Vagina (tissue), 2 donors: ENCODE measurements around the gene CENPS. TPM values are rescaled to one million over a fixed set of nuclear protein-coding genes. Genes with fewer than 3 reads are reported as not detected.
"Not testable (repeated sequence)": the region's sequence is repeated elsewhere in the genome, so short reads cannot be mapped to it uniquely, and the experiment has no call there.

Source experiments
- DNase-seq, 2 donors: peaks; one replicate each; pipeline ENCODE4 v3.0.0-alpha.2; 2017; ENCODE audit errors: extremely low spot score in 2 of 2
- H3K27ac ChIP-seq: fragments of 200-600 bp; sonication (generic); one replicate; pipeline ENCODE4 v1.5.1; 2019
- H3K27me3 ChIP-seq: fragments of 200-600 bp; sonication (generic); one replicate; pipeline ENCODE4 v1.5.1; 2019
- H3K36me3 ChIP-seq, 2 donors: fragments of 200-600 bp; sonication (generic); one replicate each; pipeline ENCODE4 v1.5.1; 2017 to 2019
- H3K4me1 ChIP-seq: fragments of 200-600 bp; sonication (generic); one replicate; pipeline ENCODE4 v1.5.1; 2019
- H3K4me3 ChIP-seq, 2 donors: fragments of 200-600 bp; sonication (generic); 1 replicate in 1 of 2; 2 replicates in 1 of 2; pipeline ENCODE4 v1.5.1; 2016 to 2019
- H3K9me3 ChIP-seq: fragments of 200-600 bp; sonication (generic); one replicate; pipeline ENCODE4 v1.5.1; 2019
- POLR2A ChIP-seq, 2 donors: fragments of 450-650 bp; IDR thresholded peaks; one replicate each; pipeline ENCODE4 v1.6.1; 2017; ENCODE audit warnings: antibody characterized with exemption in 2 of 2, mild to moderate bottlenecking in 2 of 2, moderate library complexity in 2 of 2
- POLR2AphosphoS5 ChIP-seq, 2 donors: sonication (generic); formaldehyde crosslinking; IDR thresholded peaks; one replicate each; pipeline ENCODE4 v1.9.0; 2017; ENCODE audit warnings: antibody characterized with exemption in 2 of 2, mild to moderate bottlenecking in 2 of 2, low read depth in 1 of 2; ENCODE audit not compliant: insufficient read depth in 1 of 2
- intact Hi-C: fragments of 100-400 bp; cut with DNase I; formaldehyde crosslinking; loops from one replicate; pipeline ENCODE4 v1.15.1; 2023
- total RNA-seq: library from RNA; depleted of rRNA; stranded (reverse); fragments of >200 nt; gene quantifications from one replicate; pipeline ENCODE4 v1.2.3, GENCODE V29; 2016
- TF ChIP-seq, protein P1 (sequence below), 3 experiments: fragments of 450-650 bp in 2 of 3; fragments of 200-600 bp in 1 of 3; sonication (generic) in 1 of 3; IDR thresholded peaks; one replicate each; pipeline ENCODE4 v1.5.1; 2017 to 2019; ENCODE audit warnings: antibody characterized with exemption in 3 of 3, mild to moderate bottlenecking in 2 of 3, moderate library complexity in 2 of 3

CENPS gene
- total RNA-seq, 1 donor from 2014 or later = 1.2 TPM

DNA sequence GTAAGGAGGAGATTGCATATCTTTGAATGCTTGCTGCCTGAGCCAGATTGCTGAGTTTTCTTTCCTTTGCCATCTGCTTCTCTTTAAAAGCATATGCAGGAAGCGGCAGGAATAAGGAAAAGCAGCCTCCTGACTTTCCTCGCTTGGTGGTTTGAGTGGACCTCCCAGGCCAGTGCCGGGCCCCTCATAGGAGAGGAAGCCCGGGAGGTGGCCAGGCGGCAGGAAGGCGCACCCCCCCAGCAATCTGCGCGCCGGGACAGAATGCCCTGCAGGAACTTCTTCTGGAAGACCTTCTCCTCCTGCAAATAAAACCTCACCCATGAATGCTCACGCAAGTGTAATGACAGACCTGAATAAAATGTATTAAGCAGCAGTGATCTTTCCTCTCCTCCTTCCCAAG is 21.1 kb downstream of the CENPS start:
- DNase-seq = no peak
- H3K4me3 ChIP-seq = no peak overlapping the region
- intact Hi-C loops = no loop called here

DNA sequence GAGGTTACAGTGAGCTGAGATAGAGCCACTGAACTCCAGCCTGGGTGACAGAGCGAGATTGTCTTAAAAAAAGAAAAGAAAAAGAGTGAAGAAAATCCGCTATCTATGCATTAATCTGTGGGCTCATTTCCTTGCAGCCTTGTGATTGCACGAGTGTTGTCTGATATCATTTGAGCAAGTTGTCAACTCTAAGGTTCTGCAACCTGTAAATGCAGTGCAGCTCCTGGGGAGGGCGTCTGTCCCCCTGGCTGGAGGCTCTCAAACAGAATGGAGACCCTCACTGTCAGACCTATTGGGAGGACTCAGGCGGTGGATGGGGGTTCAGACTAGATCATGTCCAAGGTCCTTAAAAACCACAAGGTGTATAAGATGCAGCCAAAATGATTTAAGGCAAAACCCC is 25.8 kb downstream of the CENPS start:
- no peak overlapping the region for H3K4me3 ChIP-seq
- no peak overlapping the region for H3K27ac ChIP-seq
- H3K9me3 ChIP-seq = no peaks in the 10 kb centered on the region
- H3K36me3 ChIP-seq = peaks cover 0 to under 1% of the 10 kb centered on the region in 2 donors
- peaks cover 14% of the 10 kb centered on the region for H3K4me1 ChIP-seq
- intact Hi-C loops = no loop called here
- no peak for TF ChIP-seq POLR2AphosphoS5 (IDR thresholded peaks at IDR 0.05; ENCODE audit: insufficient read depth in 1 of 2, low read depth in 1 of 2)
- TF ChIP-seq, protein P1, sequence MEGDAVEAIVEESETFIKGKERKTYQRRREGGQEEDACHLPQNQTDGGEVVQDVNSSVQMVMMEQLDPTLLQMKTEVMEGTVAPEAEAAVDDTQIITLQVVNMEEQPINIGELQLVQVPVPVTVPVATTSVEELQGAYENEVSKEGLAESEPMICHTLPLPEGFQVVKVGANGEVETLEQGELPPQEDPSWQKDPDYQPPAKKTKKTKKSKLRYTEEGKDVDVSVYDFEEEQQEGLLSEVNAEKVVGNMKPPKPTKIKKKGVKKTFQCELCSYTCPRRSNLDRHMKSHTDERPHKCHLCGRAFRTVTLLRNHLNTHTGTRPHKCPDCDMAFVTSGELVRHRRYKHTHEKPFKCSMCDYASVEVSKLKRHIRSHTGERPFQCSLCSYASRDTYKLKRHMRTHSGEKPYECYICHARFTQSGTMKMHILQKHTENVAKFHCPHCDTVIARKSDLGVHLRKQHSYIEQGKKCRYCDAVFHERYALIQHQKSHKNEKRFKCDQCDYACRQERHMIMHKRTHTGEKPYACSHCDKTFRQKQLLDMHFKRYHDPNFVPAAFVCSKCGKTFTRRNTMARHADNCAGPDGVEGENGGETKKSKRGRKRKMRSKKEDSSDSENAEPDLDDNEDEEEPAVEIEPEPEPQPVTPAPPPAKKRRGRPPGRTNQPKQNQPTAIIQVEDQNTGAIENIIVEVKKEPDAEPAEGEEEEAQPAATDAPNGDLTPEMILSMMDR (IDR thresholded peaks at IDR 0.05) = no peak
- TF ChIP-seq POLR2A (IDR thresholded peaks at IDR 0.05) = no peak
- DNase-seq = no peak
- H3K27me3 ChIP-seq = no peaks in the 10 kb centered on the region

More for the DNA sequence above, 21.1 kb downstream of the CENPS start:
- Histone ChIP-seq H3K4me1 (peaks cover 9% of the 10 kb centered on the region), H3K9me3 (no peaks in the 10 kb centered on the region), H3K27me3 (no peaks in the 10 kb centered on the region), H3K27ac (no peak overlapping the region), H3K36me3 (no peaks in the 10 kb centered on the region)
- TF ChIP-seq POLR2A (IDR thresholded peaks at IDR 0.05) = no peak
- TF ChIP-seq, protein P1 (IDR thresholded peaks at IDR 0.05) = no peak
- TF ChIP-seq POLR2AphosphoS5 (IDR thresholded peaks at IDR 0.05; ENCODE audit: insufficient read depth in 1 of 2, low read depth in 1 of 2) = no peak

DNA sequence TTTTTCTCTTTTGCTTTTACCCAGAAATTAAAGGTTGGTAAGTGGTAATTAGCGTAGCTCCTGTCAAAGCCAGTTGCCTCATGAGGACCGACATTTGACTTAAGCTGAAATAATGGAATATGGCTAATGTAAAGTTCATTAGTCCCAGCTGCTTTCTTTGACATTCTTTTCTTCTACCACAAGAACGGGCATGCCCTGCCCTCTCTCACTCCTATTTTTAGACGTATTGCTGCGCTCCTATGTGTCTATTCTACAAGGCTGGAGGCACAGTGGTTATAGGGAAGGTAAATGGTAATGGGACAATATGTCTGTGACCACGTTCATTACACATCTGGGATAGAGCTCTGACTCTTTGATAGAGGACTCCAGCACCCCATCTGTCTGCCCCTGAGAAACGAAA is 26.4 kb downstream of the CENPS start:
- H3K4me3 ChIP-seq = no peak overlapping the region
- TF ChIP-seq POLR2AphosphoS5 (IDR thresholded peaks at IDR 0.05; ENCODE audit: insufficient read depth in 1 of 2, low read depth in 1 of 2) = no peak
- TF ChIP-seq POLR2A (IDR thresholded peaks at IDR 0.05) = no peak
- TF ChIP-seq, protein P1 (IDR thresholded peaks at IDR 0.05) = no peak
- H3K27ac ChIP-seq = no peak overlapping the region
- no peaks in the 10 kb centered on the region for H3K9me3 ChIP-seq
- DNase-seq = no peak
- peaks cover 8% of the 10 kb centered on the region for H3K4me1 ChIP-seq
- peaks cover 0 to 7% of the 10 kb centered on the region in 2 donors for H3K36me3 ChIP-seq
- intact Hi-C loops = no loop called here
- H3K27me3 ChIP-seq = no peaks in the 10 kb centered on the region

DNA sequence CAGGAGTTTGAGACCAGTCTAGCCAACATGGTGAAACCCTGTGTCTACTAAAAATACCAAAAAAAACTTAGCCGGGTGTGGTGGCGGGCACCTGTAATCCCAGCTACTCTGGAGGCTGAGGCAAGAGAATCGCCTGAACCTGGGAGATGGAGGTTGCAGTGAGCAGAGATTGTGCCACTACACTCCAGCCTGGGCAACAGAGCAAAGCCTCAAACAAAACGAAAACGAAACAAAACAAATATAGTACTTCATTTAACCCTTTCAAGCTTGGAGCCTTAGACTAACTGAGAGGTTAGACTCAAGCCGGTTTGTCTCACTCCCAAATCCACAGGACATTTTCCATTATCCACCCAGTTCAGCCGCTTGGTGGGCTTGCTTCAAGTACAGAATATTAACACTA is 27.2 kb downstream of the CENPS start:
- H3K27ac ChIP-seq, H3K4me3 ChIP-seq, H3K4me1 ChIP-seq, H3K27me3 ChIP-seq, intact Hi-C loops, H3K9me3 ChIP-seq, DNase-seq: not testable (repeated sequence)
- peaks cover 0 to 15% of the 10 kb centered on the region in 2 donors for H3K36me3 ChIP-seq

DNA sequence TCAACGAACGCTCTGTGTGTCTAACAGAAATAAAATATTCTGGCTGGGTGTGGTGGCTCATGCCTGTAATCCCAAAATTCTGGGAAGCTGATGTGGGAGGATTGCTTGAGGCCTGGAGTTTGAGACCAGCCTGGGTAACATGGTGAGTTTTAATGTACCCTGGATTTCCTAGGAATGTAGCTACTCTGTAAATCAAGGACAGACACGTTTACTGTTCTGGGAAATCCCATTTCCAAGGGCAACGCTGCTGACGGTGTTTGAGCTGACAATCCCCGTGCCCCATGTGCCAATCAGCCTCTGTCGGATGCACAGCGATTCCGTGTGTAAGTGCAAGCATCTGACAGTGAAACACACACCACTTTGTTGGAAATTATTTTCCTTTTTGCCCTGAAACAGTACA is 27.6 kb downstream of the CENPS start:
- no peaks in the 10 kb centered on the region for H3K9me3 ChIP-seq
- intact Hi-C loops = no loop called here
- H3K4me1 ChIP-seq = peaks cover 8% of the 10 kb centered on the region
- TF ChIP-seq, protein P1 (IDR thresholded peaks at IDR 0.05) = no peak
- TF ChIP-seq POLR2A (IDR thresholded peaks at IDR 0.05) (no peak), POLR2AphosphoS5 (IDR thresholded peaks at IDR 0.05; ENCODE audit: insufficient read depth in 1 of 2, low read depth in 1 of 2) (no peak)
- no peak for DNase-seq
- no peaks in the 10 kb centered on the region for H3K27me3 ChIP-seq
- H3K4me3 ChIP-seq = no peak overlapping the region
- peaks cover 0 to 19% of the 10 kb centered on the region in 2 donors for H3K36me3 ChIP-seq
- H3K27ac ChIP-seq = no peak overlapping the region
